COLO829 (cell line): ENCODE results near the gene ACACA.
"Not testable (repeated sequence)": the region's sequence is repeated elsewhere in the genome, so short reads cannot be mapped to it uniquely, and the experiment has no call there.

Source experiments
- DNase-seq: peaks from one replicate; pipeline ENCODE4 v3.0.0; 2012; ENCODE audit warnings: low spot score

ACACA gene

GRCh38 chr17:37098910-37099664 lies 307.5 kb downstream of the ACACA start:
- no peak for DNase-seq

- no peak for DNase-seq
These were observed 308.5 kb downstream of the ACACA start for GRCh38 chr17:37098152-37098551.

GRCh38 chr17:37097154-37097553 lies 309.5 kb downstream of the ACACA start:
- DNase-seq, result no peak

- no peak for DNase-seq
These were observed 310.6 kb downstream of the ACACA start for GRCh38 chr17:37096071-37096470.

- DNase-seq, result peak; percentile 79
These were observed 312.2 kb downstream of the ACACA start for GRCh38 chr17:37094391-37094790.

GRCh38 chr17:37092701-37093100 lies 313.9 kb downstream of the ACACA start:
- DNase-seq, result no peak

GRCh38 chr17:37092071-37092470 lies 314.6 kb downstream of the ACACA start:
- no peak for DNase-seq

GRCh38 chr17:37090941-37091340 lies 315.7 kb downstream of the ACACA start:
- no peak for DNase-seq

- peak; percentile 30 for DNase-seq
These were observed 316.7 kb downstream of the ACACA start for GRCh38 chr17:37089956-37090355.

- no peak for DNase-seq
These were observed 317.7 kb downstream of the ACACA start for GRCh38 chr17:37088913-37089312.

GRCh38 chr17:37088459-37088858 lies 318.2 kb downstream of the ACACA start:
- DNase-seq, result peak; percentile 75

GRCh38 chr17:37087683-37088082 lies 319.0 kb downstream of the ACACA start:
- DNase-seq, result no peak

- DNase-seq, result no peak
These were observed 319.7 kb downstream of the ACACA start for GRCh38 chr17:37086948-37087347.

- DNase-seq, result no peak
These were observed 320.3 kb downstream of the ACACA start for GRCh38 chr17:37086334-37086733.

GRCh38 chr17:37084372-37084771 lies 322.3 kb downstream of the ACACA start:
- no peak for DNase-seq

- DNase-seq, result no peak
These were observed 323.2 kb downstream of the ACACA start for GRCh38 chr17:37083456-37083855.

GRCh38 chr17:37082985-37083384 lies 323.7 kb downstream of the ACACA start:
- no peak for DNase-seq

GRCh38 chr17:37082311-37082860 lies 324.2 kb downstream of the ACACA start:
- DNase-seq, result no peak

- DNase-seq, result no peak
These were observed 325.3 kb downstream of the ACACA start for GRCh38 chr17:37081287-37081686.

- no peak for DNase-seq
These were observed 326.9 kb downstream of the ACACA start for GRCh38 chr17:37079735-37080134.

- no peak for DNase-seq
These were observed 327.4 kb downstream of the ACACA start for GRCh38 chr17:37079065-37079708.

- DNase-seq, result not testable (repeated sequence)
These were observed 333.2 kb downstream of the ACACA start for GRCh38 chr17:37073464-37073863.

GRCh38 chr17:37069087-37069486 lies 337.5 kb downstream of the ACACA start:
- DNase-seq, result no peak
